Measurements from ENCODE around the gene HJV. TPM values are rescaled to one million over a fixed set of nuclear protein-coding genes. Genes with fewer than 3 reads are reported as not detected.

Gene HJV
- total and polyA plus RNA-seq, 2 of the 13 experiments (the other 11 are each of a cell fraction or from before 2014, with no cell fraction given), result 0.18 TPM; not detected in 1

DNA sequence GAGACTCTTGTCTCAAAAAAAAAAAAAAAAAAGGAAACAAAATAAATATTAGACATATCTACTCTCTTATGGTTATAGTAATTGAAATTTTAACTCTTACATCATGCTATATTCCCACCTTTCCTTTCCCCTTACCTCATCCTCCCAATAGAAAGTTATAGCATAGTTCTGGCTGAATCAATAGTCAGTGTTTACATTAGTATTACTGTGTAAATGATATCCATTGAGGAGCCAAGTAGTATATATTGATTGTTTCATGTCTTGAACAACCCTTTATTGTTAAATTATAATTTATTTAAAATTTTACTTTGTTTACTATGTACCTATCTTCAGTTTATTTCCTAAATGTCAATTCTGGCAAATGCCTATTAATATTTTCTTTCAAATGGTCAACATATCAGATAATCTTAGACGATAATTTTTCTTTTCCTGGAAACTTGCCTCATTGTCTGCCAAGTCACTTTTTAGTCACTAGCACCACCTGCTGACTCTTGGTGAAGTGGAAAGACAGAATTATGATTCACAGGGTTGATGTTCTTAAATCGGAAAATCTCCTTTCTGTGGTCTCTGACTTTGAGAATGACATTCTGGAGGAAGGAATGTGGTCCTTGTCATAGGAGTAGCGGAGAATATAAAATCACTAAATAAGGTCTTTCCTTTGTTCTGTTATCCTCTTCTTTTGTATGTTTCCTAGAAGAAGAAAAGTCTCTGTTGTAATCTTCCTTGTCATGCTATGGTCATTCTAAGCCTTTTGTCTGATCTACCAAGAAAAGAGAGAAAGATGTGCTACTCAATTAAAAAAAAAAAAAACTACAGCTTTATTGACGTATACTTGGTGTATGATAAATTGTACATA lies 8.6 kb downstream of the HJV start (continued):
- TF ChIP-seq, protein P1, sequence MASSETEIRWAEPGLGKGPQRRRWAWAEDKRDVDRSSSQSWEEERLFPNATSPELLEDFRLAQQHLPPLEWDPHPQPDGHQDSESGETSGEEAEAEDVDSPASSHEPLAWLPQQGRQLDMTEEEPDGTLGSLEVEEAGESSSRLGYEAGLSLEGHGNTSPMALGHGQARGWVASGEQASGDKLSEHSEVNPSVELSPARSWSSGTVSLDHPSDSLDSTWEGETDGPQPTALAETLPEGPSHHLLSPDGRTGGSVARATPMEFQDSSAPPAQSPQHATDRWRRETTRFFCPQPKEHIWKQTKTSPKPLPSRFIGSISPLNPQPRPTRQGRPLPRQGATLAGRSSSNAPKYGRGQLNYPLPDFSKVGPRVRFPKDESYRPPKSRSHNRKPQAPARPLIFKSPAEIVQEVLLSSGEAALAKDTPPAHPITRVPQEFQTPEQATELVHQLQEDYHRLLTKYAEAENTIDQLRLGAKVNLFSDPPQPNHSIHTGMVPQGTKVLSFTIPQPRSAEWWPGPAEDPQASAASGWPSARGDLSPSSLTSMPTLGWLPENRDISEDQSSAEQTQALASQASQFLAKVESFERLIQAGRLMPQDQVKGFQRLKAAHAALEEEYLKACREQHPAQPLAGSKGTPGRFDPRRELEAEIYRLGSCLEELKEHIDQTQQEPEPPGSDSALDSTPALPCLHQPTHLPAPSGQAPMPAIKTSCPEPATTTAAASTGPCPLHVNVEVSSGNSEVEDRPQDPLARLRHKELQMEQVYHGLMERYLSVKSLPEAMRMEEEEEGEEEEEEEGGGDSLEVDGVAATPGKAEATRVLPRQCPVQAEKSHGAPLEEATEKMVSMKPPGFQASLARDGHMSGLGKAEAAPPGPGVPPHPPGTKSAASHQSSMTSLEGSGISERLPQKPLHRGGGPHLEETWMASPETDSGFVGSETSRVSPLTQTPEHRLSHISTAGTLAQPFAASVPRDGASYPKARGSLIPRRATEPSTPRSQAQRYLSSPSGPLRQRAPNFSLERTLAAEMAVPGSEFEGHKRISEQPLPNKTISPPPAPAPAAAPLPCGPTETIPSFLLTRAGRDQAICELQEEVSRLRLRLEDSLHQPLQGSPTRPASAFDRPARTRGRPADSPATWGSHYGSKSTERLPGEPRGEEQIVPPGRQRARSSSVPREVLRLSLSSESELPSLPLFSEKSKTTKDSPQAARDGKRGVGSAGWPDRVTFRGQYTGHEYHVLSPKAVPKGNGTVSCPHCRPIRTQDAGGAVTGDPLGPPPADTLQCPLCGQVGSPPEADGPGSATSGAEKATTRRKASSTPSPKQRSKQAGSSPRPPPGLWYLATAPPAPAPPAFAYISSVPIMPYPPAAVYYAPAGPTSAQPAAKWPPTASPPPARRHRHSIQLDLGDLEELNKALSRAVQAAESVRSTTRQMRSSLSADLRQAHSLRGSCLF (CRISPR knock-in tag; IDR thresholded peaks at IDR 0.05; ENCODE audit: borderline replicate concordance), result no peak
- TF ChIP-seq STAG1 (CRISPR knock-in tag; IDR thresholded peaks at IDR 0.05) (peak; percentile 91), ZNF746 (CRISPR knock-in tag; IDR thresholded peaks at IDR 0.05) (no peak), PPARG (CRISPR knock-in tag; conservative IDR thresholded peaks at IDR 0.05) (no peak), HHEX (CRISPR knock-in tag; IDR thresholded peaks at IDR 0.05) (no peak), NAIF1 (CRISPR knock-in tag; IDR thresholded peaks at IDR 0.05; ENCODE audit: borderline replicate concordance) (no peak), ZNF33B (CRISPR knock-in tag; IDR thresholded peaks at IDR 0.05) (no peak), ZNF850 (CRISPR knock-in tag; conservative IDR thresholded peaks at IDR 0.05) (no peak), KAT2B (IDR thresholded peaks at IDR 0.05; ENCODE audit: borderline replicate concordance, low read depth, low read length) (peak; percentile 71)
- TF ChIP-seq, protein P2, sequence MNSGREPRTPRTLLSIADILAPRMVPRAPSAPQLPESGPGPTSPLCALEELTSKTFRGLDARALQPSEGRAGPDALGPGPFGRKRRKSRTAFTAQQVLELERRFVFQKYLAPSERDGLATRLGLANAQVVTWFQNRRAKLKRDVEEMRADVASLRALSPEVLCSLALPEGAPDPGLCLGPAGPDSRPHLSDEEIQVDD (CRISPR knock-in tag; IDR thresholded peaks at IDR 0.05; ENCODE audit: borderline replicate concordance), result no peak
- TF ChIP-seq, protein P3, sequence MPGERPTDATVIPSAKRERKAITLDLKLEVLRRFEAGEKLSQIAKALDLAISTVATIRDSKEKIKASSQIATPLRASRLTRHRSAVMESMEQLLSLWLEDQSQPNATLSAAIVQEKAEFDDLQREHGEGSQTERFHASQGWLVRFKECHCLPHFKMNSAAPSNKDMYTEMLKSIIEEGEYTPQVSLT (CRISPR knock-in tag; IDR thresholded peaks at IDR 0.05; ENCODE audit: borderline replicate concordance, low read depth), result no peak
- TF ChIP-seq, protein P4, sequence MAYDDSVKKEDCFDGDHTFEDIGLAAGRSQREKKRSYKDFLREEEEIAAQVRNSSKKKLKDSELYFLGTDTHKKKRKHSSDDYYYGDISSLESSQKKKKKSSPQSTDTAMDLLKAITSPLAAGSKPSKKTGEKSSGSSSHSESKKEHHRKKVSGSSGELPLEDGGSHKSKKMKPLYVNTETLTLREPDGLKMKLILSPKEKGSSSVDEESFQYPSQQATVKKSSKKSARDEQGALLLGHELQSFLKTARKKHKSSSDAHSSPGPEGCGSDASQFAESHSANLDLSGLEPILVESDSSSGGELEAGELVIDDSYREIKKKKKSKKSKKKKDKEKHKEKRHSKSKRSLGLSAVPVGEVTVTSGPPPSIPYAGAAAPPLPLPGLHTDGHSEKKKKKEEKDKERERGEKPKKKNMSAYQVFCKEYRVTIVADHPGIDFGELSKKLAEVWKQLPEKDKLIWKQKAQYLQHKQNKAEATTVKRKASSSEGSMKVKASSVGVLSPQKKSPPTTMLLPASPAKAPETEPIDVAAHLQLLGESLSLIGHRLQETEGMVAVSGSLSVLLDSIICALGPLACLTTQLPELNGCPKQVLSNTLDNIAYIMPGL (CRISPR knock-in tag; IDR thresholded peaks at IDR 0.05; ENCODE audit: borderline replicate concordance in 1 of 2, low read depth in 1 of 2), result no peak
- TF ChIP-seq, protein P5, sequence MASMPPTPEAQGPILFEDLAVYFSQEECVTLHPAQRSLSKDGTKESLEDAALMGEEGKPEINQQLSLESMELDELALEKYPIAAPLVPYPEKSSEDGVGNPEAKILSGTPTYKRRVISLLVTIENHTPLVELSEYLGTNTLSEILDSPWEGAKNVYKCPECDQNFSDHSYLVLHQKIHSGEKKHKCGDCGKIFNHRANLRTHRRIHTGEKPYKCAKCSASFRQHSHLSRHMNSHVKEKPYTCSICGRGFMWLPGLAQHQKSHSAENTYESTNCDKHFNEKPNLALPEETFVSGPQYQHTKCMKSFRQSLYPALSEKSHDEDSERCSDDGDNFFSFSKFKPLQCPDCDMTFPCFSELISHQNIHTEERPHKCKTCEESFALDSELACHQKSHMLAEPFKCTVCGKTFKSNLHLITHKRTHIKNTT (CRISPR knock-in tag; IDR thresholded peaks at IDR 0.05), result no peak
- TF ChIP-seq, protein P6, sequence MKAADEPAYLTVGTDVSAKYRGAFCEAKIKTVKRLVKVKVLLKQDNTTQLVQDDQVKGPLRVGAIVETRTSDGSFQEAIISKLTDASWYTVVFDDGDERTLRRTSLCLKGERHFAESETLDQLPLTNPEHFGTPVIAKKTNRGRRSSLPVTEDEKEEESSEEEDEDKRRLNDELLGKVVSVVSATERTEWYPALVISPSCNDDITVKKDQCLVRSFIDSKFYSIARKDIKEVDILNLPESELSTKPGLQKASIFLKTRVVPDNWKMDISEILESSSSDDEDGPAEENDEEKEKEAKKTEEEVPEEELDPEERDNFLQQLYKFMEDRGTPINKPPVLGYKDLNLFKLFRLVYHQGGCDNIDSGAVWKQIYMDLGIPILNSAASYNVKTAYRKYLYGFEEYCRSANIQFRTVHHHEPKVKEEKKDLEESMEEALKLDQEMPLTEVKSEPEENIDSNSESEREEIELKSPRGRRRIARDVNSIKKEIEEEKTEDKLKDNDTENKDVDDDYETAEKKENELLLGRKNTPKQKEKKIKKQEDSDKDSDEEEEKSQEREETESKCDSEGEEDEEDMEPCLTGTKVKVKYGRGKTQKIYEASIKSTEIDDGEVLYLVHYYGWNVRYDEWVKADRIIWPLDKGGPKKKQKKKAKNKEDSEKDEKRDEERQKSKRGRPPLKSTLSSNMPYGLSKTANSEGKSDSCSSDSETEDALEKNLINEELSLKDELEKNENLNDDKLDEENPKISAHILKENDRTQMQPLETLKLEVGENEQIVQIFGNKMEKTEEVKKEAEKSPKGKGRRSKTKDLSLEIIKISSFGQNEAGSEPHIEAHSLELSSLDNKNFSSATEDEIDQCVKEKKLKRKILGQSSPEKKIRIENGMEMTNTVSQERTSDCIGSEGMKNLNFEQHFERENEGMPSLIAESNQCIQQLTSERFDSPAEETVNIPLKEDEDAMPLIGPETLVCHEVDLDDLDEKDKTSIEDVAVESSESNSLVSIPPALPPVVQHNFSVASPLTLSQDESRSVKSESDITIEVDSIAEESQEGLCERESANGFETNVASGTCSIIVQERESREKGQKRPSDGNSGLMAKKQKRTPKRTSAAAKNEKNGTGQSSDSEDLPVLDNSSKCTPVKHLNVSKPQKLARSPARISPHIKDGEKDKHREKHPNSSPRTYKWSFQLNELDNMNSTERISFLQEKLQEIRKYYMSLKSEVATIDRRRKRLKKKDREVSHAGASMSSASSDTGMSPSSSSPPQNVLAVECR (CRISPR knock-in tag; IDR thresholded peaks at IDR 0.05; ENCODE audit: borderline replicate concordance), result no peak
